KOPT-K1 (cell line): ENCODE data around the gene KDM2B.

Source experiments
- H3K27ac ChIP-seq: fragments of 200-600 bp; sonication (generic); 2 replicates; pipeline ENCODE4 v1.5.1; 2016; ENCODE audit warnings: antibody characterized with exemption, mild to moderate bottlenecking, low read depth, low read length; ENCODE audit not compliant: poor library complexity, severe bottlenecking
- H3K36me3 ChIP-seq: fragments of 200-600 bp; sonication (generic); 2 replicates; pipeline ENCODE4 v1.5.1; 2017; ENCODE audit warnings: antibody characterized with exemption, mild to moderate bottlenecking, low read length, moderate library complexity; ENCODE audit not compliant: insufficient read depth
- H3K9me3 ChIP-seq: fragments of 200-600 bp; sonication (generic); 2 replicates; pipeline ENCODE4 v1.5.1; 2017; ENCODE audit warnings: antibody characterized with exemption, low read length, mild to moderate bottlenecking; ENCODE audit not compliant: insufficient read depth, poor library complexity, severe bottlenecking

KDM2B gene

GRCh38 chr12:121464331-121464730, 116.5 kb downstream of the KDM2B start:
- peaks cover 36% of the 10 kb centered on the region for H3K36me3 ChIP-seq
- H3K27ac ChIP-seq = no peak overlapping the region
- H3K9me3 ChIP-seq = no peaks in the 10 kb centered on the region

GRCh38 chr12:121461048-121461447, 119.8 kb downstream of the KDM2B start:
- Histone ChIP-seq H3K9me3 (no peaks in the 10 kb centered on the region), H3K27ac (no peak overlapping the region), H3K36me3 (peaks cover 55% of the 10 kb centered on the region)

GRCh38 chr12:121456551-121456950, 124.3 kb downstream of the KDM2B start:
- no peak overlapping the region for H3K27ac ChIP-seq
- no peaks in the 10 kb centered on the region for H3K9me3 ChIP-seq
- peaks cover 80% of the 10 kb centered on the region for H3K36me3 ChIP-seq

GRCh38 chr12:121455766-121456420, 124.9 kb downstream of the KDM2B start:
- Histone ChIP-seq H3K36me3 (peaks cover 80% of the 10 kb centered on the region), H3K9me3 (no peaks in the 10 kb centered on the region), H3K27ac (no peak overlapping the region)

GRCh38 chr12:121454921-121455320, 125.9 kb downstream of the KDM2B start:
- H3K36me3 ChIP-seq = peaks cover 80% of the 10 kb centered on the region
- no peak overlapping the region for H3K27ac ChIP-seq
- no peaks in the 10 kb centered on the region for H3K9me3 ChIP-seq

- peaks cover 93% of the 10 kb centered on the region for H3K36me3 ChIP-seq
- no peak overlapping the region for H3K27ac ChIP-seq
- H3K9me3 ChIP-seq = no peaks in the 10 kb centered on the region
Observed at GRCh38 chr12:121453629-121454028, 127.2 kb downstream of the KDM2B start.

- H3K9me3 ChIP-seq = no peaks in the 10 kb centered on the region
- H3K27ac ChIP-seq = no peak overlapping the region
- H3K36me3 ChIP-seq = peaks cover 98% of the 10 kb centered on the region
Observed at GRCh38 chr12:121452985-121453360, 127.8 kb downstream of the KDM2B start.

GRCh38 chr12:121452340-121452984, 128.4 kb downstream of the KDM2B start:
- Histone ChIP-seq H3K27ac (no peak overlapping the region), H3K9me3 (no peaks in the 10 kb centered on the region), H3K36me3 (peaks cover 98% of the 10 kb centered on the region)

GRCh38 chr12:121451961-121452339, 128.9 kb downstream of the KDM2B start:
- H3K36me3 ChIP-seq = peaks cover 99% of the 10 kb centered on the region
- H3K27ac ChIP-seq = no peak overlapping the region
- no peaks in the 10 kb centered on the region for H3K9me3 ChIP-seq

GRCh38 chr12:121448771-121449315, 132.0 kb downstream of the KDM2B start:
- H3K27ac ChIP-seq = no peak overlapping the region
- no peaks in the 10 kb centered on the region for H3K9me3 ChIP-seq
- peaks cover 98% of the 10 kb centered on the region for H3K36me3 ChIP-seq

GRCh38 chr12:121446750-121447149, 134.1 kb downstream of the KDM2B start:
- H3K9me3 ChIP-seq = no peaks in the 10 kb centered on the region
- H3K36me3 ChIP-seq = peaks cover 98% of the 10 kb centered on the region
- H3K27ac ChIP-seq = no peak overlapping the region

GRCh38 chr12:121444842-121445202, 136.0 kb downstream of the KDM2B start:
- H3K27ac ChIP-seq = no peak overlapping the region
- no peaks in the 10 kb centered on the region for H3K9me3 ChIP-seq
- H3K36me3 ChIP-seq = peaks cover 98% of the 10 kb centered on the region

- Histone ChIP-seq H3K9me3 (no peaks in the 10 kb centered on the region), H3K36me3 (peaks cover 98% of the 10 kb centered on the region), H3K27ac (no peak overlapping the region)
Observed at GRCh38 chr12:121443911-121444841, 136.6 kb downstream of the KDM2B start.

- peaks cover 98% of the 10 kb centered on the region for H3K36me3 ChIP-seq
- H3K27ac ChIP-seq = no peak overlapping the region
- no peaks in the 10 kb centered on the region for H3K9me3 ChIP-seq
Observed at GRCh38 chr12:121443193-121443870, 137.5 kb downstream of the KDM2B start.
